Renal pelvis (tissue), 4 donors: ENCODE results near the gene SHISA9. TPM values are rescaled to one million over a fixed set of nuclear protein-coding genes. Genes with fewer than 3 reads are reported as not detected.
"Not testable (repeated sequence)": the region's sequence is repeated elsewhere in the genome, so short reads cannot be mapped to it uniquely, and the experiment has no call there.

Experiments used
- DNase-seq: peaks from one replicate; pipeline ENCODE4 v3.0.0-alpha.2; 2013
- polyA plus RNA-seq, 3 donors: library from polyadenylated mRNA; unstranded; fragments of 120-200 nt; gene quantifications; one replicate each; pipeline ENCODE4 v1.2.1, GENCODE V29; 2013; ENCODE audit not compliant: insufficient read length in 3 of 3

The SHISA9 gene
- polyA plus RNA-seq, 3 donors, result 2.7 to 3.7 (median 3.6) TPM

- no peak for DNase-seq
These were observed 2.8 kb upstream of the SHISA9 start for GRCh38 chr16:12898551-12898950.

DNA sequence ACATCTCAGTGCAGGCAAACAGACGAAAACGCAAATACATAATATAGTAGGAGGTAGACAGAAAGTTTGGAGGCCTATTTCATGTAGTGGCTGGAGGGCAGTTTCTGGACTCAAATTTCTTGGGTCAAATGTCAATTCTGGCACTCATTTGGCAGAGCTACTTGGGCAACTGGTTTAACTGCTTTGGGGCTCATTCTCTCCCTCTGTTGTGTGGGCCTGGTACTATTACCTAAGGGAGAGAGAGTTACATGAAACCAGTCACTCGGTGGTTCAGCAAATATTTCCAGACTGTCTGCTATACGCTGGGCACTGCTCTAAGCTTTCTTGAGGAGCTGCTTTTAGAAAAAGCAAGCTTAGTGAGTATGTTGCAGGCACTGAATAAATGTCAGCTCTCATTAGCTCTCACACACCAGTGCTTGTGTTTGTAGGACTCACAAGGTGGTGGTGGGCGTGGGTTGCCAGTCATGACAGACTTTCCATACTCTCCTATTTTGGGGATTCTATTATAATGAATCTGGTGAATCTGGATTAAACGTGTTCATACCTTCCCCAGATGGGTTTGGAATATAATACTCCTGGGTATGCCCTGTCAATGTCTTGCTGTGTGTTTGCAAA lies 1.8 kb upstream of the SHISA9 start:
- no peak for DNase-seq

DNA sequence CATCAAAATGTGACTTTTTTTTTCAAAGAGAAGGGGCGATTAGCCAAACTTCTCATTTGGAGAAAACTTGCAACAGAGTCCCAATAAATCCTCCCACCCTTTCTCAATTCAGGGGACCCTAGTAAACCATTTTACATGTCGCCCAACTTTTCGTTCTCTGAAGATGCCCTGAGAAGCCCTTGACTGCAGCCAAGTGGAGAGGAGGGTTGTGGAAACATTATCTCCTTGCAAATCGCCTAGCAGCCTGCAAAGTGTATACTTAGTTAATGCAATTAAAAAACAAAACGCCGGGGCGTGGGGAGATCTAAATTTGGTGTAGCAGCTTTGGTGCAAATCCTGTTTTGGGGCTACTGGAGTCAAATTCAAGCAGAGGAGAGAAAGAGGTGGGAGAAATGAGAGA lies 1.2 kb upstream of the SHISA9 start:
- no peak for DNase-seq

GRCh38 chr16:12900599-12901203 lies 697 bp upstream of the SHISA9 start:
- no peak for DNase-seq

- no peak for DNase-seq
These were observed 198 bp upstream of the SHISA9 start for GRCh38 chr16:12901204-12901596.

GRCh38 chr16:12902511-12903372 lies 1.3 kb downstream of the SHISA9 start:
- DNase-seq, result no peak

DNA sequence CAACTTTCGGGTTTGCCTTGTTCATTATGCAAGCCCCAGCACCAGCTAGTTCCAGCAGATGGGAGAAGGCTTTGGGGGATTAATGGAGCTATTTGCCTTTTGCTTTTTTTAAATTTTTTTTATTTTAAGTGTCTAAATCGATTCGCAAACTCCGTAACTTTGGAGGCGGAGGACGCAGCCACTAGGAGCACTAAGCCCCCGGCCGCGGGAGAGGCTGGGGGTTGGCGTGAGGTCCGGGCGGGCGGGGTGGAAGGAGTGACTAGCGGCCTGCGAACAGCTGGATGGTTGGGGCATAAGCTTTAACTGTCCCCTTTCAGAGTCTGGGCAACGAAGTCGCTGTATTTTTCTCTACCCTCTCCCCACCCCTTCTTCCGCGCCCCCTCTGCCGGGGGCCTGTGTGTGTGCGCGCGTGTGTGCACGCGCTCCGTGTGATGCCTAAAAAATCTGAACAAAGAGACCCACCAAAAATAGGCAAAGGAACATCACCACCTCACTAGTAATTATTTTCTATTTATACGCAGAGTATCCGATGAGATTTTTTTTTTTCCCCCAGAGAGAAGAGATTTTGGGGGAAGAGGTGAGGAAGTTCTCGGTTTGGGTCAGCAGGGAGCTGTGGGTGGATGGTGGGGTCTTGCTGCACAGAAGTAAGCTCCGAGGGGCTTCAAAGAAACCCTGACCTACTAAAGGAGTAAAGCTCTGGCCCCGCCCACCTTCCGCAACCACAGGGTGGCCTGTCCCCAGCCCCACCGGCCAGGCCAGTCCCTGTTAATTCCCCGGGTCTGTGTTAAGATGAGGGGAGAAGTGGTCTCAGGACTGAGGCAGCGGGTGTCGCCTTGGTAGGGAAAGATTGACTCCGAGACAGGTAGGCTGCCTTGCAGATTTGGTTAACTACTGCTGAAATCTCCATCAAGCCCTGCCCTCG lies 2.3 kb downstream of the SHISA9 start:
- DNase-seq, result no peak

- DNase-seq, result no peak
These were observed 2.9 kb downstream of the SHISA9 start for GRCh38 chr16:12904329-12904671.

DNA sequence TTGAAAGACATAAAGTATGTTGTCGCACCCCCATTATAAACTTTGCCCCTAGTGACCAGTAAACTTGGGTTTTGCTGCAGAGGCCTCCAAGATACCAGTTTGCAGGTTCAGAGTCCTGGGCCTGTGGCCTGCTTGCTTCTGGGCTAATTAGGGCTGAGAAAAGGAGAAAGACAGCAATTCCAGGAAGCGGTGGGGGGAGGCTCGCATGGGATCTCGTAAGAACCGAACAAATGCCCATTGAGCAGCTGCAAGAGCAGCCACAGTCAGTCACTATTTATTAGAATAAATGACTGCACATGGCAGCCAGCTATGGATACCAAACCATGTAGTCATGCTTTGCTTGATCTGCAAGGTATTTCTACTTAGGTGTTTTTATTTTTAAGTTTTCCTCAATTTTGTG lies 4.9 kb downstream of the SHISA9 start:
- no peak for DNase-seq

- DNase-seq, result no peak
These were observed 5.5 kb downstream of the SHISA9 start for GRCh38 chr16:12906765-12907516.

- DNase-seq, result no peak
These were observed 6.4 kb downstream of the SHISA9 start for GRCh38 chr16:12907670-12908233.

DNA sequence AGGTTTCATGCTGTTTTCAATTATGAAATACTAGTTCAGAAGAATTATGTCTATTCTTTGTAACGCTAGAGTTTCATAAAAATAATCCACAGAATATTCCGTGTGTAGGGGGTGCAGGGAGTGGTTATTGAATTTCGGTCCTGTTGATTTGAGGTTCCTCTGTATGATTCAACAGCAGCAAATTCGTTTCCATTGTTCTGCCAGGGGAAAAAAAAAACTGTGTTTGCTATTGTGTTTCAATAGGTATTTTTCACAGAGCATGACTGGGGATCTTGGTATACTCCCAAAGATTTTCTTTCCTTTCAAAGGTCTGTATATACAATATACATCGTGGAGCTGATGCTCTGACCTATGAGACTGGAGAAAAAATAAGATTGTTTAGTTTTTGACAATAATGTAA lies 15.8 kb downstream of the SHISA9 start:
- DNase-seq, result no peak

- no peak for DNase-seq
These were observed 16.3 kb downstream of the SHISA9 start for GRCh38 chr16:12917653-12918052.

DNA sequence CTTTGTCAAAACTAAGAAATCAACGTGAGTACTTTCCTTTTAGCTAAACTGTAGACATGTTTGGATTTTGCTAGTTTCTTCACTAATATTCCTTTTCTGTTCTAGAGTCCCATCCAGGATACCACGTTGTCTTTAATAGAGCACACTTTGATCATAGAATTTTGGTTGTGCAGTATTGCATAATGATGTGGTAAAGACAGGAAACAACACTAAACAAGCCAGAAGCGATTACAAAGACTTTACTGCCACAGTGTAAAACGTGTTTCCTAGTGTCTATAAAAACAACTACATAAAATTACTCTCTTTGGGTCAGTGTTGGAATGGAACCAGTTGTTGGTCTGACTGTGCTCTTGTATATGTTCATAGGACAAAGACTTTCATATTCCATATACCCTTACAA lies 19.3 kb downstream of the SHISA9 start:
- DNase-seq, result no peak

GRCh38 chr16:12923640-12924039 lies 22.2 kb downstream of the SHISA9 start:
- DNase-seq, result not testable (repeated sequence)

- no peak for DNase-seq
These were observed 23.8 kb downstream of the SHISA9 start for GRCh38 chr16:12925026-12925800.

DNA sequence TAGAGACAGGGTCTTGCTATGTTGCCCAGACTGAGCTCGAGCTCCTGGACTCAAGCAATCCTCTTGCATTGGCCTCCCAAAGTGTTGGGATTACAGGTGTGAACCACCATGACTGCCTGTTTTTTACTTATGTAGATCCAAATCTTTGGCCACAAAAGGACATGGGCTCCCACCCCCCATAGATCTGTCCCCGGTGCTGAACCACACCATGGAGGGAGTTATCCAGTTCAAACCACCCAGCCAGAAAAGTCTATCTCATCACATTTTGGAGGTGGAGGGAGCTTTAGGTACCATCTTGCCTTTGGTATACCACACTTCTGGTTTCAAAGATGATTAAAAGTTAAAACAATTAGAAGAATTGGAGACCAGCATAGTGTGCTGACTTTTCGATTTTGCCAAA lies 26.2 kb downstream of the SHISA9 start:
- DNase-seq, result no peak

- DNase-seq, result no peak
These were observed 29.5 kb downstream of the SHISA9 start for GRCh38 chr16:12930881-12931280.

DNA sequence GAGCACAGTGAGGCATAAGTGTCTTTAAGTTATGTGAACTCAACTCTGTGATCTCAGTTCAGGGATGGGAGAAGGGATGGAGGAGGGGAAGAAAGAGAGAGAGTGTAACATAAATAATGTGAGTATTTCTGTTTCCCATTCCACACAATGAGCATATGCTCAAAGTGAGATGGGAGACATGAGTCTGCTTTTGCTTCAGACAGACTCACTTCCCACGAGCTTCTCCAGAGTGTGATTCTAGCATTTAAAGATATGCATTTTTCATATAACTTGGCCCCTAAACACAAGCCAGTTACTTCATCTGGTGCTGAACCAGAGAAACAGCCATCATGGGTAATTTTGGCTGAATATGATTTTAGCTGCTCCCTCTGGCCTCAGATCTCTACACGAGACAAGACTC lies 35.0 kb downstream of the SHISA9 start:
- DNase-seq, result no peak

DNA sequence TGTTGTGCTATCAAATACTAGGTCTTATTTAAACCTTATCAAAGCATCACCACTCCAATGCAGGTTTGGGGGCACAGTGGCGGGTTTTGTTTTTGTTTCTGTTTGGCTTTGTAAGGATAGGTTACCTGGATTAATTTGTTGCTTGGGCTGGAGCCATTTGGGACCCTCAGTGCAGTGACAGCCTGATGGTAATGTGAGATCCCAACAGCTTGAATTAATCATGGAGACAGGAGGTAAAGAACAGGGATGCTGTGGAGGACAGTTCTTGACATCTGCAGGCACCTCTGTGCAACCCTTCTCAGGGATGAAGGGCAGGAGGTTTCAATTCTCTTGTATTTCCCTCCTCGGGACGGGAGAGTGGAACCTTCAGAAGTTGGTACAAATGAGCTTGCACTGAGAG lies 40.5 kb downstream of the SHISA9 start:
- DNase-seq, result no peak
